Hepatocyte (in vitro differentiated cells): ENCODE data around the gene ZPR1.

Experiments
- CTCF ChIP-seq: fragments of 200-600 bp; sonication (generic); IDR thresholded peaks from 2 replicates; pipeline ENCODE4 v1.5.1; 2016; ENCODE audit warnings: antibody characterized with exemption, mild to moderate bottlenecking; ENCODE audit not compliant: poor library complexity
- EZH2phosphoT487 ChIP-seq: fragments of 200-600 bp; sonication (generic); IDR thresholded peaks from one replicate; pipeline ENCODE4 v1.6.1; 2018; ENCODE audit warnings: antibody characterized with exemption, mild to moderate bottlenecking, low read depth, moderate library complexity; ENCODE audit not compliant: unreplicated experiment, severe bottlenecking

DNA sequence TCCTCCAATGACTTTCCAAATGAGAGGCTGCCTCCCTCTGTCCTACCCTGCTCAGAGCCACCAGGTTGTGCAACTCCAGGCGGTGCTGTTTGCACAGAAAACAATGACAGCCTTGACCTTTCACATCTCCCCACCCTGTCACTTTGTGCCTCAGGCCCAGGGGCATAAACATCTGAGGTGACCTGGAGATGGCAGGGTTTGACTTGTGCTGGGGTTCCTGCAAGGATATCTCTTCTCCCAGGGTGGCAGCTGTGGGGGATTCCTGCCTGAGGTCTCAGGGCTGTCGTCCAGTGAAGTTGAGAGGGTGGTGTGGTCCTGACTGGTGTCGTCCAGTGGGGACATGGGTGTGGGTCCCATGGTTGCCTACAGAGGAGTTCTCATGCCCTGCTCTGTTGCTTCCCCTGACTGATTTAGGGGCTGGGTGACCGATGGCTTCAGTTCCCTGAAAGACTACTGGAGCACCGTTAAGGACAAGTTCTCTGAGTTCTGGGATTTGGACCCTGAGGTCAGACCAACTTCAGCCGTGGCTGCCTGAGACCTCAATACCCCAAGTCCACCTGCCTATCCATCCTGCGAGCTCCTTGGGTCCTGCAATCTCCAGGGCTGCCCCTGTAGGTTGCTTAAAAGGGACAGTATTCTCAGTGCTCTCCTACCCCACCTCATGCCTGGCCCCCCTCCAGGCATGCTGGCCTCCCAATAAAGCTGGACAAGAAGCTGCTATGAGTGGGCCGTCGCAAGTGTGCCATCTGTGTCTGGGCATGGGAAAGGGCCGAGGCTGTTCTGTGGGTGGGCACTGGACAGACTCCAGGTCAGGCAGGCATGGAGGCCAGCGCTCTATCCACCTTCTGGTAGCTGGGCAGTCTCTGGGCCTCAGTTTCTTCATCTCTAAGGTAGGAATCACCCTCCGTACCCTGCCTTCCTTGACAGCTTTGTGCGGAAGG, 44.8 kb upstream of the ZPR1 start:
- TF ChIP-seq CTCF: no peak
- no peak for TF ChIP-seq EZH2phosphoT487
